Midbrain (tissue), 1 donor: ENCODE measurements around the gene MRPL21.
A peak's percentile ranks its signal among the peaks of the same experiment; 100 is the strongest.

Experiments used
- DNase-seq: peaks from one replicate; lab custom pipeline; 2025; lab: John Stamatoyannopoulos, UW

MRPL21 gene

DNA sequence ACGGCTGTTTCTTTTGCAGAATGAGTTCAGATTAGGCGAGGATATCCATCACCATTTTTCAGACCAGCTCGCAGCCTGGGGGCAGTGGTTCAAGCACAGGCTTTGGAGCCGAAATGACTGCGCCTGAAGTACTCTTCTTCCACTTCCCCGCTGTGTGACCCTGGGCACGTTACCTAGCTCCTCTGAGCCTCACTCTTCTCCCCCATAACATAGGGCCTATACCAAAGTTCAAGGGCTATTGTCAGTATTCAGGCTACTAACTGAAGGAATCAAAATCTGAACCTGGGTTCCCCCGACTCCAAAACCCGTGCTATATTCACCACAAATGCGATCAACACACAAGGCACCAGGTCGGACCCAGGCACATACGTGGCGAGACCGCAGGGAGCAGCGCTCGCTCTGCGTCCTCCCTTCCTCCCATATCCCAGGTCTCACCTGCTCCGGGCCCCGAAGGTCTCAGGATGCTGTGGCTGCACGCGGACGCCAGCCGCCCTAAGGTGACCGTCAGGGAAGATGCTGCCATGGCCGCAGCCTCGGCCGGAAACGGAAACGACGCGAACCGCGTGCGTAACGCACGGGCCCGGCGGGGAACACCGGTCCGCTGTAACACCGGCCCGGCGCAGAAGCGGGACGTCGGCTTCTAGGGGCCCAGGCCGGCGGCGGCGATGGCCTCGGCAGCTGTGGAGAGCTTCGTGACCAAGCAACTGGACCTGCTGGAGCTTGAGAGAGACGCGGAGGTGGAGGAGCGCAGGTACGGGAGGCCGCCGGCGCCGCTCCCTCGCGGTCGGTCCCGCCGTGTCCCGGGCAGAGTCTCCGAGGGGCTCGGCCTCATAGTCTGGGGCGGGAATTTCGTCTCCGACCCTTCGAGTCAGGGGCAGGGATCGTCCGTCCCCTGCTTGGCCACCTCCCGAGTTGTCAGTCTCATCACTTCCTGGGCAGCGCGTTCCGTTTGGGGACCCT, at the start of gene MRPL21, which contains the start of gene IGHMBP2:
TSS of gene MRPL21 (minus strand) at position 545 of the 960 bp plus-strand sequence. CDS start at position 523, 22 bp downstream.
TSS of gene IGHMBP2 (plus strand) at position 604 of the 960 bp plus-strand sequence. CDS start at position 666, 62 bp downstream.
- DNase-seq = peak; percentile 85

DNA sequence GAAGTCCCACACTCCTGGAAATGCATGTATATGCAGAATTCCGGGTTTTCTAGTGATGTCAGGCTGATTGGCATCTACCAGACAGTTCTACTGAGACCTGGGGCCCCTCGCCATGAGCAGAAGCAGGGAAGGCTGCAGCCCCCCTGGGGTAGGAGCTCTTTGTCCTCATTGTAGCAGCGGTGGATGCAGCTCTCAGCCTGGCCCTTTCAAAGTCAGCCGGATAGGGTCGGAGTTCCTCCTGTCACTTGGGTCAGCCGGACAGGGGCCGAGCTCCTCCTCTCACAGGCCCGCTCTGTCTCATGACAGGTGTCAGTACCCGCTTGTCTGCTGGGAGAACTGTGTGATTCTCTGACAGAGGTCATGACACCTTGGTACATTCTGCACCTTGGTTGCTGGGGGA, 47.1 kb upstream of the MRPL21 start:
- no peak for DNase-seq

DNA sequence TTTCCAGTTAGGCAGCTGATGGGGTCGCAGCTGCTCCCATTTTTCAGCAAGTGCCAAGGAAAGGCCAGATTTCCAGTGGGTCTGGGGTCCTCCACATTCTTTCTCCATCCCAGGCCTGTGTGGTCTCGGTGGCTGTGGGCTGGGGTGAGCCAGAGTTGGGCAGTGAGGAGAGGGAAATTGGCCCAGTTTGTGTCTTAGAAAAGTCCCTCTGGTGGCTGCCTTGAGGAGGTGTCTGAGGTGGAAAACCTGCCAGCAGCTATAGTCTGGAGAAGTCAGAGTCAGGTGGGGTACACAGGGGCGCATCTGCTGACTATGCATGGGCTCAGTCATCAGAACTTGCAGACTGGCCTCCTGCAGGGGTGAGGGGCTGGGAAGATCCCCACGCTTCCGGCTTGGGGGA, 46.6 kb upstream of the MRPL21 start:
- DNase-seq = no peak

DNA sequence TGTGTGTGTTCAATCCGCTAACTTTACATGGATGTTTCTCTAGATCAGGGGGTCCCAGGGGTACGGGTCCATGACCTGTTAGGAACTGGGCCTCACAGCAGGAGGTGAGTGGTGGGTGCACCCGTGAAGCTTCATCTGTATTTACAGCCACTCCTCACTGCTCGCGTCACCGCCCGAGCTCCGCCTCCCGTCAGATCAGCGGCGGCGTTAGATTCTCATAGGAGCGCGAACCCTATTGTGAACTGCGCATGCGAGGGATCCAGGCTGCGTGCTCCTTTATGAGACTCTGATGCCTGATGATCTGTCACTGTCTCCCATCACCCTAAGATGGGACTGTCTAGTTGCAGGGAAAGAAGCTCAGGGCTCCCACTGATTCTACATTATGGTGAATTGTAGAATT, 45.3 kb upstream of the MRPL21 start:
- no peak for DNase-seq

DNA sequence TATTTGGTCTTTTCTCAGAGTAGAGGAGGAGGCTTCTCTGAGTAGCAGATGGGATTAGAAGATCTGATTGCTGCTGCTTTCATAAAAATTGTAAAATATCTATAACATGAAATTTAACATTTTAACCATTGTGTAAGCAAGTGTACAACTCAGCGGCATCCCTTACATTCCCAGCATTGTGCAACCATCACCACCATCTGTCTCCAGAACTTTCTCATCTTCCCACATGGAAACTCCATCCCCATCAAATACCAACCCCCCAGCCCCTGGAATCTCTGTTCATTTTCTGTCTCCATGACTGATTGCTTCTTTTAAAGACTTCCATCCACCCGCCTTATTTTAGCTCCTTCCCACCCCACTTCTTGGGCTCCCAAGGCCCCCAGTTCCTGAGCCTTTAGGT, 44.9 kb upstream of the MRPL21 start:
- no peak for DNase-seq

DNA sequence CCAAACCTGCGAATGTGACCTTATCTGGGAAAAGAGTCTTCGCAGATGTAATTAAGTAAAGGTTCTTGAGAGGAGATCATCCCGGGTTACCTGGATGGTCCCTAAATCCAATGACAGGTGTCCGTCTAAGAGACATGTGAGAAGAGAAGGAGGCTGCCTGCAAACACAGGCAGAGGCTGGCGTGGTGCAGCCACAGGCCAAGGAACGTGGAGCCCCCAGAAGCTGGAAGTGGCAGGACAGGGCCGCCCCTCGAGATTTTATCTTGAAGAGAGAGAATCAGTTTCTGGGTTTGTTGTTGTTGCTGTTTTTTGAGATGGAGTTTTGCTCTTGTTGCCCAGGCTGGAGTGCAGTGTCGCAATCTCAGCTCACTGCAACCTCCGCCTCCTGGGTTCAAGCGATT, 43.5 kb upstream of the MRPL21 start:
- DNase-seq = no peak

DNA sequence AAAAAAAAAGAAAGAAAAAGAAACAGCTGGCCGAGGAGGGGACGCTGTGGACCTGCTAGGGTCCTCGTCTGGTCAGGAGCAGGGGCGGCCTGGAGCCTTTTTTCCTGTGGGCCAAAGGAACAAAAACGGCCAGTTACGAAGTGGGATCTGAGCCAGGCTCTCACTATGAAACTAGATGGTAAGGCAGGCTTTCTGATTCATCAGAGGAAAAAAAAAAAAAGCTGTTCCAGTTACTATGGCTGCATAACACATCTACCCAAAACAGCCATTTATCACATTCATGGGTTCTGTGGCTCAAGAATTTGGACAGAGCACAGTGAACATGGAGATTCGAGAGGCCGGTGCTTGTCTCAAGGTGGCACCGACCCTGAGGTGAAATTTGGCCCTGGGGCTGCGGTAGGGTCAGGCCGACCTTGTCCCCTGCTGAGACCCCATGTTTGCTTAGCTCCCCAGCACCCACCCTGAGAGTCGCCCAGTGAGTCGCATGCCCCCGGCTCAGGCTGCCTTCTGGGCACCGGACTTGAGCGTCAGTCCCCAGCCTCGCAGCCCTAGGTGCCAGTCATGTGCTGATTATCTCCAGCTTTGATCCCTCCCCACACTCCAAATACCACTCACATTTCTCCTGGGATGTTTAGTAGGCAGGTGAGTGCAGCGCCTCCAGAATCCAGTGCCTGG, 42.9 kb upstream of the MRPL21 start:
- DNase-seq = no peak

DNA sequence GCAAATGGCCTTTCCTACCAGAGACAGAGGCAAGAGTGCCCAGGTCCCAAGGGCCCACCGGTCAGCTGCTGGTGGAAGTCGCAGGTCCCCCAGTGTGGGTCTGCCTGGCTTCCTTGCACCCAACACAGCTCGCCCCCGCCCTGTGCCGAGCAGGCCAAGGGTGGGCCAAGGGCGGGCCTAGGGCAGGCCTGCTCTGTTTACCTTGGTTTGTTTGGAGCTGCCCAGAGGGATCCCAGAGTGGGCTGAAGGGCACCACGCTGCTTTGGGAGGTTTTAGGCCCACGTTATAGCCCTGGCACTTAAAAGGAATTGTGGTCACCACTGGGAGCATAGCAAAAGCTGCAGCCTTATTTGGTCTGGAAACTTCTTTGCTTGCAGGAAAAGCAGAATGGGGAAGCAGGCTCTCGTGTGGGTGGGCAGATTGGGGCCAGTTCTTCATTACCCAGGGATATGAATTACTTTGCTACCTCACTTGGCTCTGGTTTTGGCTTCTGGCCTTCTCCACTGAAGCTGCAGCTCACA, 39.2 kb upstream of the MRPL21 start:
- no peak for DNase-seq

DNA sequence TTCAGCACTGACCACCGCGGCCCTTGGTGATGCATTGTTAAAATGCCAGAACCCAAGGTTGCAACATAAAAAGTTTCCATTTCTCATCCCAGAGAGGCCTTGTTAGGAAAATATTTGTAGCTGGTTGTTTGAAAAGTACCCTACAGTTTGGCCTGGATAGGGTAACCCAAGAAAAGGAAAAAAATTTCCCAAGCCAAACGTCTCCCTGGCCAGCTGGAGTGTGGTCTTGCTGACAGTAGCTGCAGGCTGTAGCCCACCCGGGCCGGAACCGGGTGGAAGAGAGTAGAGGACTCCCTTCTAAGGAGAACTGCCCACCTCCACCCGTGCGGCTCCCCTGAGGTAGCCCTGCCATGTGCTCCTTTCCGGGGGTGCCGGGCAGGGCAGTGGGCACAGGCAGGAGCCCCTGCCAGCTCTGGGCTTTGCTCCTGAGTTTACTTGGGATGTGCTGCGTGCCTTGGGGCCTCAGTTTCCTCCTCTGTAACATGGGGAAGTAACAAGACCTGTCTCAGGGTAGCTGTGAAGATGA, 38.5 kb upstream of the MRPL21 start:
- no peak for DNase-seq

DNA sequence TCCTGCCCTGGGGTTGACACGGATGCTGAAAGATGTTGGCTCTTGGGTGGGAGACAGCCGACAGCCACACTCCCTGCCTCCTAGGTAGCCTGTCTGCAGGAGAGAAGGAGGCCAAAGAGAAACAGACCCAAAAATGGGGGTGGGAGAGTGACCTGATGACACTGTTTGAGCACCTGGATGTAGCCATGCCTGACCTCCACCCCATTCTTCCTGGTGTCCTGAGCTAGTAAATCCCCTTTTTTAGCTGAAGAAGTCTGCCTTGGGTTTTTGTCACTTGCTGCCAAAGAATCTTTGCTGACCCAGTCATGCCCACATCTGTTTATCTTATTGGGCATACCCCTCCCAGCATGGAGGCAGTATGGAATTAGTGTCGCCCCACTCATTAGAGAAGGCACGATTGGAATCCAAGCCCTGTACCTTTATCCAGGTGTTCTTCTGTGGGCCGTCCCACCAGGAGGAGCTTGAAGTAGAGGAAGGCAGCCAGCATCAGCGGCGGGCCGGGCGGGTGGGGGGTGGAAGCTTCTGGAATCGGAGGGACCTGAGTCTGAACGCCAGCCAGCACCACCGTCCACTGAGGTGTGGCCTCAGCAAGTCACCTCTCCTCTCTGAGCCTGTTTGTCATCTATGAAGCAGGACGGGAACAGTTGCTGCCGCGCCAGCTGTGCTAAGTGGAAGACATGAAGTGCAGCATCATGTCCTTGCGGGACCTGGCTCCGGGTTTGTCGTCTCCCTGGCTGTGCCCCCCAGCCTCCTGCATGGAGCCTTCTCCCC, 37.9 kb upstream of the MRPL21 start:
- DNase-seq = no peak

DNA sequence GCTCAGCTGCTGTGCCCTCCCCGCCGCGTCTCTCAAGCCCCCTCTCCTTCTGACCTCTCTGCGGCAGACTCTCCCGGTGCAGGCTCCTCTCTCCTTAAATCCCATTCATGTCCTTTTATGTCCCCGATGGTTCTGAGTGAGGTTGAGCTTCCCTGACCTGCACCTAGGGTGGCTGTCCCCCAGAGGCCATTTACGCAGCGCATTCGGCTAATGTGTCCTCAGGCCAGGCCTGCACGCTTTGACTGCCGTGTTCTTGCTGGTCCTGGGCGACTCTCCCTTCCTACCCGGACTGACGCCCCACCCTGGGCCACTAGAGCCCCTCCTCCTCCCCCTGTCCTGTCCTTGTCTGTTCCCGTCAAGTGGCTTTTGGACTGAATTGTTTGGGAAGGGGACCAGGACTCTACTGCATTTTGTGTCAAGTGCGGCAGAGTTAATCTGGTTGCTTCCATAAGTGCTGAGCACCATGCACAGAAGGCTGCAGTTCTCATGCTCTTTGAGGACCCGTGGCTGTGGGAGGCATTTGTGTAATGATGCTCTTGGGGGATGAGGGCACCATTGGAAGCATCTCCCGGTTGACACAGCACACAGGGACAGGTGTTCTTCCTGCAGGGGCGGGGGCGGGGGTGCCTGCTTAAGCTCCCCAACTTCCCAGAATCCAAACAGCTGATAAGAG, 37.2 kb upstream of the MRPL21 start:
- DNase-seq = no peak

DNA sequence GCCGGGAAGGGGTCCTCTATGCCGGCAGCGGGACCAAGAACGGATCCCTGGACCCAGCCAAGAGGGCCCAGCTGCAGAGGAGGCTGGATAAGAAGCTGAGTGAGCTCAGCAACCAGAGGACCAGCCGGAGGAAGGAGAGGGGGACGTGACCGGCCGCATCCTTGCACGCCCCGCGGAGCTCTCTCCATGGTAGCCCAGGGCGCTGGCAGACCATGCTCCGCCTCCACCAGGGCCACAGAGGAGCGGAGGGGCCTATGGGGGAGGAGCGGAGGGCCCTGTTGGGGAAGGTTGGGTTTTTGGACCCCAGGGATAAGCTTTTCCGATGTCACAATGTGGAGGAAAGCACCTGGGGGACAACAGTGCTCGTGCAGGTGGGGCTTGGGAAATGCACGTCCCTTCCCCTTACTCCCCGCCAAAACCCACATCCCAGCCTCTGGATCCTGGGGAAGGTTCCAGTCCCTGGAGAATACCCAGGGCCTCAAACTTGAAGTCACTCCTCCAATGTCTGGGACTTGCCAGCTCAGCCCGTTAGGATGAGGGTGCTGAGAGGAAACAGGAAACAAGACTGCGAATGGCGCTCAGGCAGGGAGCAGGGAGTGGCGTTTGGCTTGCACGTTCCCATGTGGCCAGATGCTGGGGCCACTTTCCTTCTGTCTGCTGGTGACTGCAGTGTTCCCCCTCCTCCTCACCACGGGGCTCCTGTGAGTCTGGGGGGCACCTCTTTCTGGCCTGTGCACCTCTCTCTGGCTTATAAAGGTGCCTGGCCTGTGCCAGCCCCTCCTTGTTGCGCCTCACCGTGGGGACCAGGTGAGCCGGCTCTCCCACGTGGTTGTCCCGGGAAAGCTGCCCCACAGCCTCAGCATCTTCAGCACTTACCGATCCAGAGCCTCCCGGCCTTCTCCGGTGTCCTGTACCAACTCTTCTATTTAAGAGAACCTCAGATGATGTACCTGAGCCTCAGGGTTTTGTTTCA, 36.2 kb upstream of the MRPL21 start:
- DNase-seq = no peak

DNA sequence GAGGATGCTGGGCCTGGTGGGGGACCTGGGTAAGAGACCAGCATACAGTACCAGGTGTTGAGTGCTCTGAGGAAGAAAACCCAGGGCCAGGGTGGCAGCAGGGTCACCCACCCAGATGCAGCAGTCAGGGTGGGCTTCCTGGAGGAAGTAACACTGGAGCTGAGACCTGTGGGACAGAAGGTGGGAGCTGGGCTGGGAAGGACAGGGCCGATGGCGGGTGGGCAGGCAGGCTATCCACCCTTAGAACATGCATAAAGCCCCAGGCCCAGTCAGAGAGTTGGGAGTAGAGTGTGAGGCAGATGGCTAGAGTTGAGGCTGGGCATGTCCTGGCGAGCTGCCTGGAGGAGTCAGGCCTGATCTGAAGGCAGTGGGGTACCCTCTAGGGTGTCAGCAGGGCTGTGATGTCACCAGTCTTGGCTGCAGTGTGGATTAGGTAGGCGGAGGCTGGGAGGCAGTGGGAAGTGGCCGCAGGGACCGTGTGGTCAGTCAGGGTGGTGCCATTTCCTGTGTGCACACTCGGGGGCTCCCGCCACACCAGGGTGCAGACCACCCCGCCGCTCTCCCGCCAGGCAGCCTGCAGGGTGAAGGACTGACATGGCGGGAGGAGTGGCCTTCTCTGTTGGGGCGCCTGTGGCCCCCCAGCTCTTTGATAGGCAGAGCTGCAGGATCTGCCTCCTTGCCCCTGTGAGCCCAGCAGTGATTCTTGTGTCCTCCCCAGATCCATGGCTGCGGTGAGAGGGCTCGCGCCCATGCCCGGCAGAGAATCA, 35.4 kb upstream of the MRPL21 start:
- DNase-seq = no peak

DNA sequence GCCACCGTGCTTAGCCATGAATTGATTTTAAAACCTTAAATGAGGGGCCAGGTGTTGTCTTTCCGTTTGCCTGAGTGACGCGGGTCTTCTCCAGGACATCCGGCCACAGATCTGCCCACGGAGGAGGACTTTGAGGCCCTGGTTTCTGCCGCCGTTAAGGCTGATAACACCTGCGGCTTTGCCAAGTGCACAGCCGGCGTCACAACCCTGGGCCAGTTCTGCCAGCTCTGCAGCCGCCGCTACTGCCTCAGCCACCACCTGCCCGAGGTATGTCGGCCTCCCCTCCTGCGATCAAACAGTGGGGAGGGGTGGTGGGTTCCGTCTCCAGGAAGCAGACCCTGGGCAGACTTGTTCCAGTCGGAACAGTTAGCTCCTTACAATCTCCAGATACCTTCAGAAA, 34.5 kb upstream of the MRPL21 start:
- no peak for DNase-seq

DNA sequence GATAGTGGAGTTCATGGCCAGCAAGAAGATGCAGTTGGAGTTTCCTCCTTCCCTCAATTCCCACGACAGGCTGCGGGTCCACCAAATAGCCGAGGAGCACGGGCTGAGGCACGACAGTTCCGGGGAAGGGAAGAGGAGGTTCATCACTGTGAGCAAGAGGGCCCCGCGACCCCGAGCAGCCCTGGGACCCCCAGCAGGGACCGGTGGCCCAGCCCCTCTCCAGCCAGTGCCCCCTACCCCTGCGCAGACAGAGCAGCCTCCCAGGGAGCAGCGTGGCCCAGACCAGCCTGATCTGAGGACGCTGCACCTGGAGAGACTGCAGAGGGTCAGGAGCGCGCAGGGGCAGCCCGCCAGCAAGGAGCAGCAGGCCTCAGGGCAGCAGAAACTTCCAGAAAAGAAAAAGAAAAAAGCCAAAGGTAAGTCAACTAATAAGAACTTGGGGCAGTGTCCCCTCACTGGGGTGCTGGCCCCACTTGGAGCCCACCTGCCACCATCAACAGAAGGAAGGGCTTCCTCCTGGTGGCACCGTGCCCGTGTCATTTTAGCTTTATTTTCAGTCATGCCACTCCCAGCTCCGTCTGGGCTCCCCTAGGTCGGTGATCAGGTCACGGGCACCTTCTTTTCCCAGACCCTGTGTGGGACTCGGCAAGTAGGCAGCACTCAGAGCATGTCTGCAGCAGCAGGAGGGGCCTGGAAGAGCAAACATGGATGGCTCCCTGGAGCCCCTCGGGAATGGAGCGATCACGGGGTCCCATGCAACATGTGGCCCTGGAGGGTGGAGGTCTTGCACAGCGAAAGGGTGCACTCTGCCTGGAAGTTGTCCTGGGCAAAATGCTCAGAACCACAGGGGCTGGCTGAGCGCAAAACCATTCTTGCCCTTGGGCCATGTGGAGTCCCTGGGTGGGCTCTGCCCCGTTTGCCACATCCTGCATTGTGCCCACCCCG, 33.3 kb upstream of the MRPL21 start:
- DNase-seq = no peak

DNA sequence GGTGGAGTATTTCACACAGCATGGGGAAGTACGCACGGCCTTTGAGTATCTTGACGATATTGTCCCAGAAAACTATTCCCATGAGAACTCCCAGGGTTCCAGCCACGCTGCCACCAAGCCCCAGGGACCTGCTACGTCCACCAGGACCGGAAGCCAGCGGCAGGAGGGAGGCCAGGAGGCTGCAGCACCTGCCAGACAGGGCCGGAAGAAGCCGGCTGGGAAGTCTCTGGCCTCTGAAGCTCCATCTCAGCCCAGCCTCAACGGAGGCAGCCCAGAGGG, 32.7 kb upstream of the MRPL21 start:
- DNase-seq = no peak

DNA sequence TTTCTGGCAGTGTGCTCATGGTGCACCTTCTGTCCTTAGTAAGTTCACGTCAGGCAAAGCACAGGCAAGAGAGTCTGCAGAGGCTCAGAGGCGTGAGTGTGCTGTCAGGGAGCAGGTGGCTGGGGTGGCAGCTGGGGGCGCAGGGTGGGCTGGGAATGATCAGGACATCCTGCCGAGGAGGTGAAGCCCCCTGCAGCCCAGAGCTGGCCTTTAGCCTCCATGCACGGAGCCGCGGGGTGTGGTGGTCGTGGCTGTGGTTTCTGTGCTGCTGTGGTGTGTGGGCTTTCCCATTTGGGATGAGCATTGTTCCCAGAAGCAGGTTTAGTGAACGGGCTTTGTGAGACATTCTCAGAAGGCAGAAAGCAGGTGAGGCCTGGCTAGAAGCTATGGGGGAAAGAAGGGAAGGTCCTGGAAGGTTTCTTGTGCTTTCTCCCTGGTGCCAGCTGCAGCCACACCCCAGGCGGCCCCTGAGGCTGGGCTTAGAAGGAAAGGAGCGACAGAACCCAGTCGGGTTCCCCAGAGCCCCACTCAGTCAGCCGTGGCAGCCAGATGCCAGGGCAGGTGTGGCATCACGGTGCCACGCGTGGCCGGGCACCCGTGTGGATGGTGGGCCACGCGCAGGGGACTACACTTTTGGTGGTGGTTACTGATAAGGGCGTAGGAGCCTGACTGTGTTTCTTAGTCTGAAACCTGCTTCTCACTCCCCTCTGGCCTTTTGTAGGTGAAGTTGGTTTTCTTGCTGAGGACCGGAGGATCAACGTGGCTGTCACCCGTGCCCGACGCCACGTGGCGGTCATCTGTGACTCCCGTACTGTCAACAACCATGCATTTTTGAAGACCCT, 32.1 kb upstream of the MRPL21 start:
- no peak for DNase-seq
